Activated T-helper 9 cell treated with anti-CD3 and anti-CD28 coated beads, Interleukin-2, amount 50 U/mL, for 16 hours (primary cell): ENCODE data around the gene MOSMO.
"Not testable (repeated sequence)": the region's sequence is repeated elsewhere in the genome, so short reads cannot be mapped to it uniquely, and the experiment has no call there.

Experiments used
- DNase-seq: peaks from one replicate; pipeline ENCODE4 v3.0.0-alpha.2; 2020; ENCODE audit warnings: low read depth

Gene MOSMO

GRCh38 chr16:22093331-22093730 lies 85.4 kb downstream of the MOSMO start:
- DNase-seq = no peak

- no peak for DNase-seq
Observed at GRCh38 chr16:22093996-22094395, 86.1 kb downstream of the MOSMO start.

GRCh38 chr16:22098405-22099255 lies 90.7 kb downstream of the MOSMO start:
- DNase-seq = no peak

GRCh38 chr16:22099256-22099975 lies 91.5 kb downstream of the MOSMO start:
- DNase-seq = no peak

GRCh38 chr16:22103441-22103840 lies 95.5 kb downstream of the MOSMO start:
- DNase-seq = no peak

GRCh38 chr16:22109258-22109898 lies 101.5 kb downstream of the MOSMO start:
- no peak for DNase-seq

GRCh38 chr16:22111629-22112028 lies 103.7 kb downstream of the MOSMO start:
- DNase-seq = not testable (repeated sequence)

GRCh38 chr16:22116095-22116700 lies 108.3 kb downstream of the MOSMO start:
- DNase-seq = no peak

GRCh38 chr16:22117609-22118008 lies 109.7 kb downstream of the MOSMO start:
- no peak for DNase-seq

- DNase-seq = no peak
Observed at GRCh38 chr16:22120440-22120839, 112.5 kb downstream of the MOSMO start.

GRCh38 chr16:22122239-22122638 lies 114.3 kb downstream of the MOSMO start:
- no peak for DNase-seq

- no peak for DNase-seq
Observed at GRCh38 chr16:22123146-22123545, 115.2 kb downstream of the MOSMO start.

- no peak for DNase-seq
Observed at GRCh38 chr16:22123759-22124490, 116.0 kb downstream of the MOSMO start.

- no peak for DNase-seq
Observed at GRCh38 chr16:22124583-22125284, 116.8 kb downstream of the MOSMO start.

- no peak for DNase-seq
Observed at GRCh38 chr16:22126037-22126558, 118.2 kb downstream of the MOSMO start.

- DNase-seq = not testable (repeated sequence)
Observed at GRCh38 chr16:22128537-22128936, 120.6 kb downstream of the MOSMO start.

GRCh38 chr16:22130528-22130927 lies 122.6 kb downstream of the MOSMO start:
- DNase-seq = no peak

GRCh38 chr16:22132801-22133200 lies 124.9 kb downstream of the MOSMO start:
- no peak for DNase-seq
